ENCODE data around the gene IGHMBP2.
"Not testable (repeated sequence)": the region's sequence is repeated elsewhere in the genome, so short reads cannot be mapped to it uniquely, and the experiment has no call there.

IGHMBP2 gene

GRCh38 chr11:68961245-68961644 is 57.6 kb downstream of the IGHMBP2 start:
- DNase-seq (ENCODE audit: low read depth in 3 of 3) = no peak

GRCh38 chr11:68962527-68963250 is 59.0 kb downstream of the IGHMBP2 start:
- DNase-seq (ENCODE audit: low read depth in 3 of 3) = no peak

- no peak for DNase-seq (ENCODE audit: low read depth in 3 of 3)
Measured at GRCh38 chr11:68963779-68964178, 60.1 kb downstream of the IGHMBP2 start.

- DNase-seq (ENCODE audit: low read depth in 3 of 3) = no peak
Measured at GRCh38 chr11:68965901-68966853, 62.5 kb downstream of the IGHMBP2 start.

- DNase-seq (ENCODE audit: low read depth in 3 of 3) = no peak
Measured at GRCh38 chr11:68966894-68967780, 63.4 kb downstream of the IGHMBP2 start.

- DNase-seq (ENCODE audit: low read depth in 3 of 3) = no peak
Measured at GRCh38 chr11:68968306-68969250, 64.9 kb downstream of the IGHMBP2 start.

- DNase-seq (ENCODE audit: low read depth in 3 of 3) = no peak
Measured at GRCh38 chr11:68969386-68969785, 65.7 kb downstream of the IGHMBP2 start.

- DNase-seq (ENCODE audit: low read depth in 3 of 3) = no peak
Measured at GRCh38 chr11:68970921-68971636, 67.4 kb downstream of the IGHMBP2 start.

- DNase-seq (ENCODE audit: low read depth in 3 of 3) = no peak
Measured at GRCh38 chr11:68973219-68973618, 69.5 kb downstream of the IGHMBP2 start.

- DNase-seq (ENCODE audit: low read depth in 3 of 3) = not testable (repeated sequence)
Measured at GRCh38 chr11:68973706-68974105, 70.0 kb downstream of the IGHMBP2 start.

GRCh38 chr11:68974421-68975194 is 70.9 kb downstream of the IGHMBP2 start:
- DNase-seq (ENCODE audit: low read depth in 3 of 3) = no peak

GRCh38 chr11:68976095-68976494 is 72.4 kb downstream of the IGHMBP2 start:
- DNase-seq (ENCODE audit: low read depth in 3 of 3) = no peak

- DNase-seq (ENCODE audit: low read depth in 3 of 3) = no peak
Measured at GRCh38 chr11:68976563-68976962, 72.9 kb downstream of the IGHMBP2 start.

GRCh38 chr11:68977781-68978625 is 74.3 kb downstream of the IGHMBP2 start:
- DNase-seq (ENCODE audit: low read depth in 3 of 3) = no peak

- DNase-seq (ENCODE audit: low read depth in 3 of 3) = no peak
Measured at GRCh38 chr11:68978626-68978930, 74.9 kb downstream of the IGHMBP2 start.

- DNase-seq (ENCODE audit: low read depth in 3 of 3) = no peak
Measured at GRCh38 chr11:68978931-68979594, 75.4 kb downstream of the IGHMBP2 start.

- DNase-seq (ENCODE audit: low read depth in 3 of 3) = no peak
Measured at GRCh38 chr11:68979931-68980775, 76.5 kb downstream of the IGHMBP2 start.
